DND-41 (cell line): ENCODE measurements around the gene RICTOR.

Experiments
- ATAC-seq: fragments of 200-7000 bp; cut with Tn5 transposase; 3 replicates; pipeline ENCODE4 v1.9.1; 2021; ENCODE audit warnings: low read depth; ENCODE audit not compliant: insufficient read depth
- DNase-seq: peaks from one replicate; pipeline ENCODE4 v3.0.0-alpha.2; 2020
- H2AFZ ChIP-seq: 2 replicates; pipeline ENCODE4 v1.6.0; 2012; ENCODE audit warnings: low read depth, low read length
- H3K27ac ChIP-seq: 2 replicates; pipeline ENCODE4 v1.5.1; 2012; ENCODE audit warnings: low read length, inconsistent platforms
- H3K27me3 ChIP-seq: fragments of 200-600 bp; sonication (generic); 2 replicates; pipeline ENCODE4 v1.6.0; 2012; ENCODE audit warnings: low read length, mild to moderate bottlenecking, inconsistent platforms; ENCODE audit not compliant: insufficient read depth, poor library complexity
- H3K36me3 ChIP-seq: 2 replicates; pipeline ENCODE4 v1.5.1; 2012; ENCODE audit warnings: low read length, inconsistent platforms; ENCODE audit not compliant: insufficient read depth
- H3K4me1 ChIP-seq: 2 replicates; pipeline ENCODE4 v1.5.1; 2012; ENCODE audit warnings: mild to moderate bottlenecking, low read length; ENCODE audit not compliant: insufficient read depth
- H3K4me2 ChIP-seq: 2 replicates; pipeline ENCODE4 v1.6.0; 2012; ENCODE audit warnings: mild to moderate bottlenecking, moderate library complexity, low read length, inconsistent platforms; ENCODE audit not compliant: insufficient read depth
- H3K4me3 ChIP-seq, 2 experiments: fragments of 200-600 bp in 1 of 2; shearing (Covaris generic) in 1 of 2; 2 replicates each; pipeline ENCODE4 v1.5.1; 2012 to 2016; ENCODE audit warnings: inconsistent platforms in 2 of 2, low read length in 2 of 2, mild to moderate bottlenecking in 2 of 2, low read depth in 1 of 2, moderate library complexity in 1 of 2
- H3K79me2 ChIP-seq: 2 replicates; pipeline ENCODE4 v1.6.0; 2012; ENCODE audit warnings: low read length, inconsistent platforms; ENCODE audit not compliant: insufficient read depth
- H3K9ac ChIP-seq: 2 replicates; pipeline ENCODE4 v1.6.0; 2012; ENCODE audit warnings: low read depth, mild to moderate bottlenecking, inconsistent platforms, low read length, moderate library complexity
- H3K9me3 ChIP-seq: 2 replicates; pipeline ENCODE4 v1.5.1; 2012; ENCODE audit warnings: low read length, moderate library complexity, mild to moderate bottlenecking, inconsistent platforms; ENCODE audit not compliant: insufficient read depth, severe bottlenecking
- H4K20me1 ChIP-seq: 2 replicates; pipeline ENCODE4 v1.6.0; 2012; ENCODE audit warnings: low read length; ENCODE audit not compliant: insufficient read depth
- CTCF ChIP-seq: IDR thresholded peaks from 2 replicates; pipeline ENCODE4 v1.5.1; 2012; ENCODE audit warnings: borderline replicate concordance, low read length, moderate library complexity, mild to moderate bottlenecking; ENCODE audit not compliant: poor library complexity, severe bottlenecking; ENCODE audit errors: extremely low read depth
- EZH2 ChIP-seq: IDR thresholded peaks from 3 replicates; pipeline ENCODE4 v1.6.1; 2012; ENCODE audit warnings: borderline replicate concordance, low read depth, mild to moderate bottlenecking, moderate library complexity, low read length, inconsistent platforms; ENCODE audit not compliant: severe bottlenecking

Gene RICTOR

GRCh38 chr5:39062104-39062503 lies 12.1 kb downstream of the RICTOR start:
- H2AFZ ChIP-seq: no peak overlapping the region
- ATAC-seq: no peak
- H3K79me2 ChIP-seq: peaks cover 100% of the 10 kb centered on the region
- H3K4me2 ChIP-seq: no peak overlapping the region
- H3K27me3 ChIP-seq: no peaks in the 10 kb centered on the region
- H3K4me1 ChIP-seq: peaks cover 38% of the 10 kb centered on the region
- no peak overlapping the region for H3K4me3 ChIP-seq
- TF ChIP-seq CTCF (no peak), EZH2 (no peak)
- H3K9me3 ChIP-seq: peaks cover 8% of the 10 kb centered on the region
- H3K27ac ChIP-seq: no peak overlapping the region
- no peak overlapping the region for H3K9ac ChIP-seq
- peaks cover 43% of the 10 kb centered on the region; the same call in 1 of the 2 replicates for H4K20me1 ChIP-seq
- H3K36me3 ChIP-seq: peaks cover 29% of the 10 kb centered on the region
- no peak for DNase-seq

GRCh38 chr5:39059064-39059463 lies 15.1 kb downstream of the RICTOR start:
- peak overlapping the region; percentile 69; the same call in 1 of the 2 replicates for H3K4me2 ChIP-seq
- no peak for DNase-seq
- H3K9ac ChIP-seq: no peak overlapping the region; the same call in 1 of the 2 replicates
- no peaks in the 10 kb centered on the region for H3K27me3 ChIP-seq
- no peak for ATAC-seq
- H4K20me1 ChIP-seq: peaks cover 32% of the 10 kb centered on the region
- no peaks in the 10 kb centered on the region for H3K9me3 ChIP-seq
- H3K79me2 ChIP-seq: peaks cover 100% of the 10 kb centered on the region
- H3K36me3 ChIP-seq: peaks cover 16% of the 10 kb centered on the region
- no peak overlapping the region for H3K4me3 ChIP-seq
- H2AFZ ChIP-seq: no peak overlapping the region
- H3K27ac ChIP-seq: peak overlapping the region; percentile 25
- no peak for TF ChIP-seq CTCF
- no peak for TF ChIP-seq EZH2
- peaks cover 34% of the 10 kb centered on the region for H3K4me1 ChIP-seq

GRCh38 chr5:39058178-39058921 lies 15.8 kb downstream of the RICTOR start:
- H3K27me3 ChIP-seq: no peaks in the 10 kb centered on the region
- H3K4me2 ChIP-seq: peak overlapping the region; percentile 69
- H3K36me3 ChIP-seq: peaks cover 16% of the 10 kb centered on the region
- H4K20me1 ChIP-seq: peaks cover 30% of the 10 kb centered on the region
- no peak overlapping the region for H2AFZ ChIP-seq
- no peak for TF ChIP-seq CTCF
- no peak for TF ChIP-seq EZH2
- no peaks in the 10 kb centered on the region for H3K9me3 ChIP-seq
- H3K4me3 ChIP-seq: peak overlapping the region; percentile 31 to 52; a peak in 2 of 4 replicates
- H3K4me1 ChIP-seq: peaks cover 34% of the 10 kb centered on the region
- H3K9ac ChIP-seq: peak overlapping the region; percentile 45
- H3K27ac ChIP-seq: peak overlapping the region; percentile 64
- no peak for DNase-seq
- peak; percentile 68; the same call in 2 of the 3 replicates for ATAC-seq
- peaks cover 98% of the 10 kb centered on the region for H3K79me2 ChIP-seq
